Measurements from ENCODE around the gene DHX32. TPM values are rescaled to one million over a fixed set of nuclear protein-coding genes. Genes with fewer than 3 reads are reported as not detected.

DHX32 gene
- total RNA-seq, 1 experiment from 2014 or later = 12.0 TPM

GRCh38 chr10:125827133-125827532 is 54.0 kb downstream of the DHX32 start:
- Histone ChIP-seq H4K8ac (replicated peaks; ENCODE audit: insufficient read length, low read depth, low read length) (no peak overlapping the region), H3K4me2 (ENCODE audit: insufficient read depth, insufficient read length, low read length) (no peak overlapping the region), H3K9ac (ENCODE audit: extremely low read depth, insufficient read length, low read length) (no peak overlapping the region), H3K4me1 (ENCODE audit: insufficient read depth, low read length) (0 out of 2 replicates have a peak, but pooled peaks cover 2% of the 10 kb centered on the region), H2AFZ (ENCODE audit: low read length) (no peak overlapping the region), H3K14ac (ENCODE audit: insufficient read depth, low read length) (no peak overlapping the region), H3T11ph (ENCODE audit: low read length) (no peak overlapping the region), H2BK5ac (ENCODE audit: insufficient read length, low read length) (no peak overlapping the region), H2BK120ac (ENCODE audit: low read depth, low read length, poor library complexity, severe bottlenecking) (no peak overlapping the region), H3K79me1 (ENCODE audit: insufficient read depth, low read depth, low read length, poor library complexity, severe bottlenecking) (peaks cover under 1% of the 10 kb centered on the region), H3K56ac (ENCODE audit: insufficient read length, low read depth, low read length) (no peak overlapping the region), H4K5ac (ENCODE audit: insufficient read length, low read depth, low read length) (no peak overlapping the region), H3K27me3 (ENCODE audit: insufficient read depth, low read length) (no peaks in the 10 kb centered on the region), H4K91ac (ENCODE audit: insufficient read length, low read depth, low read length) (no peak overlapping the region), H3K9me3 (ENCODE audit: control insufficient read depth, low read depth, low read length) (no peaks in the 10 kb centered on the region), H3K23ac (ENCODE audit: insufficient read length, low read depth, low read length) (no peak overlapping the region), H3K27ac (ENCODE audit: insufficient read length, low read depth, low read length) (no peak overlapping the region), H4K20me1 (ENCODE audit: control insufficient read depth, insufficient read depth, insufficient read length) (no peaks in the 10 kb centered on the region), H2BK15ac (ENCODE audit: low read depth, low read length) (no peak overlapping the region), H3K23me2 (ENCODE audit: insufficient read length, low read depth, low read length, poor library complexity, severe bottlenecking) (no peaks in the 10 kb centered on the region), H3K4ac (ENCODE audit: low read depth, low read length) (no peak overlapping the region), H2BK20ac (ENCODE audit: low read depth, low read length, poor library complexity, severe bottlenecking) (no peak overlapping the region), H3K79me2 (ENCODE audit: insufficient read depth, low read length) (peaks cover 23% of the 10 kb centered on the region), H3K18ac (ENCODE audit: insufficient read length, low read depth, low read length) (no peak overlapping the region), H2AK5ac (ENCODE audit: insufficient read length, low read length) (no peak overlapping the region), H2BK12ac (ENCODE audit: insufficient read length, low read depth, low read length) (no peak overlapping the region)
- DNase-seq = no peak
- WGBS (ENCODE audit: extremely low coverage, insufficient read length, low lambda C conversion rate) = 100% methylated on average over 1 of the region's 2 CpGs
- Mint-ChIP-seq H3K4me3 (no peak overlapping the region), H3K4me1 (peaks cover 0 to under 1% of the 10 kb centered on the region in 2 experiments; a peak in 3 of 4 replicates), H3K36me3 (ENCODE audit: insufficient read depth in 1 of 3, low read depth in 3 of 3) (peaks cover 32 to 62% (median 59%) of the 10 kb centered on the region in 3 experiments; a peak in 6 of 7 replicates), H3K27ac (no peak overlapping the region), H3K27me3 (ENCODE audit: low read depth) (no peaks in the 10 kb centered on the region), H3K9me3 (no peaks in the 10 kb centered on the region)
- TF ChIP-seq, protein P1, sequence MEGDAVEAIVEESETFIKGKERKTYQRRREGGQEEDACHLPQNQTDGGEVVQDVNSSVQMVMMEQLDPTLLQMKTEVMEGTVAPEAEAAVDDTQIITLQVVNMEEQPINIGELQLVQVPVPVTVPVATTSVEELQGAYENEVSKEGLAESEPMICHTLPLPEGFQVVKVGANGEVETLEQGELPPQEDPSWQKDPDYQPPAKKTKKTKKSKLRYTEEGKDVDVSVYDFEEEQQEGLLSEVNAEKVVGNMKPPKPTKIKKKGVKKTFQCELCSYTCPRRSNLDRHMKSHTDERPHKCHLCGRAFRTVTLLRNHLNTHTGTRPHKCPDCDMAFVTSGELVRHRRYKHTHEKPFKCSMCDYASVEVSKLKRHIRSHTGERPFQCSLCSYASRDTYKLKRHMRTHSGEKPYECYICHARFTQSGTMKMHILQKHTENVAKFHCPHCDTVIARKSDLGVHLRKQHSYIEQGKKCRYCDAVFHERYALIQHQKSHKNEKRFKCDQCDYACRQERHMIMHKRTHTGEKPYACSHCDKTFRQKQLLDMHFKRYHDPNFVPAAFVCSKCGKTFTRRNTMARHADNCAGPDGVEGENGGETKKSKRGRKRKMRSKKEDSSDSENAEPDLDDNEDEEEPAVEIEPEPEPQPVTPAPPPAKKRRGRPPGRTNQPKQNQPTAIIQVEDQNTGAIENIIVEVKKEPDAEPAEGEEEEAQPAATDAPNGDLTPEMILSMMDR (conservative IDR thresholded peaks at IDR 0.05) = no peak
